SK-N-MC (cell line): ENCODE results near the gene MEOX1.
A peak's percentile ranks its signal among the peaks of the same experiment; 100 is the strongest.
"Not testable (repeated sequence)": the region's sequence is repeated elsewhere in the genome, so short reads cannot be mapped to it uniquely, and the experiment has no call there.

Experiments used
- DNase-seq: peaks from one replicate; pipeline ENCODE4 v3.0.0-alpha.2; 2011; ENCODE audit warnings: low read depth, low spot score
- H3K27ac ChIP-seq: fragments of 200-600 bp; sonication (generic); 2 replicates; pipeline ENCODE4 v1.5.1; 2016; ENCODE audit warnings: mixed run types
- H3K36me3 ChIP-seq: fragments of 200-600 bp; sonication (generic); 2 replicates; pipeline ENCODE4 v1.6.1; 2017; ENCODE audit warnings: antibody characterized with exemption, low read length, mixed read lengths; ENCODE audit not compliant: insufficient read depth
- H3K4me3 ChIP-seq: fragments of 200-600 bp; sonication (generic); 2 replicates; pipeline ENCODE4 v1.5.1; 2016
- H3K9ac ChIP-seq: fragments of 200-600 bp; sonication (generic); 2 replicates; pipeline ENCODE4 v1.8.0; 2017; ENCODE audit warnings: mixed run types, mixed read lengths; ENCODE audit not compliant: insufficient read length
- H3K9me3 ChIP-seq: fragments of 200-600 bp; sonication (generic); 2 replicates; pipeline ENCODE4 v1.6.1; 2017; ENCODE audit warnings: low read depth, mild to moderate bottlenecking, antibody characterized with exemption, low read length, moderate library complexity, mixed read lengths
- EZH2 ChIP-seq: fragments of 200-600 bp; sonication (generic); IDR thresholded peaks from one replicate; pipeline ENCODE4 v1.6.1; 2017; ENCODE audit warnings: antibody characterized with exemption
- FOXP2 ChIP-seq: optimal IDR thresholded peaks from 2 replicates; pipeline ENCODE3; 2011; ENCODE audit warnings: mild to moderate bottlenecking, moderate library complexity; ENCODE audit not compliant: insufficient read depth; ENCODE audit errors: extremely low read length, control extremely low read depth
- POLR2AphosphoS5 ChIP-seq: IDR thresholded peaks from 2 replicates; pipeline ENCODE4 v1.6.1; 2012; ENCODE audit warnings: mild to moderate bottlenecking, low read depth, low read length, borderline replicate concordance

The MEOX1 gene

DNA sequence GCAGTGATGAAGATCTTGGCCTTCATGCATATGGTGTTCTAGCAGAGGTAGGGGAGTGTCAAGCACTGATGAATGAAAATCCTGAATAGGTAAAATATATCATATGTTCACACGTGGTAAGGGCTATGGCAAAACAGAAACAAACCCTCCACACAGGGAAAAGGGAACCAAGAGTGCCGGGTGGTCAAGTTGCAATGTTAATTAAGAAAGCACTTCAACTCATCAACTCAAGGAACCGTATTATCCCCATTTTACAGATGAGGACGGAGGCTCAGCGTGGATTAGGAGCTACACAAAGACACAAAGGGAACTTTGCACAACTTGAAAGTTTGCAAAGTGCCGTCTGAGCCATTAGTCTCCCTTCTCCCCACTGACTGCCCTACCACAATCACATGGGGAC, 28.1 kb upstream of the MEOX1 start:
- Histone ChIP-seq H3K27ac (no peak overlapping the region), H3K9me3 (no peaks in the 10 kb centered on the region), H3K4me3 (no peak overlapping the region), H3K36me3 (no peaks in the 10 kb centered on the region), H3K9ac (no peak overlapping the region)
- no peak for DNase-seq
- TF ChIP-seq EZH2 (no peak), FOXP2 (no peak), POLR2AphosphoS5 (no peak)

DNA sequence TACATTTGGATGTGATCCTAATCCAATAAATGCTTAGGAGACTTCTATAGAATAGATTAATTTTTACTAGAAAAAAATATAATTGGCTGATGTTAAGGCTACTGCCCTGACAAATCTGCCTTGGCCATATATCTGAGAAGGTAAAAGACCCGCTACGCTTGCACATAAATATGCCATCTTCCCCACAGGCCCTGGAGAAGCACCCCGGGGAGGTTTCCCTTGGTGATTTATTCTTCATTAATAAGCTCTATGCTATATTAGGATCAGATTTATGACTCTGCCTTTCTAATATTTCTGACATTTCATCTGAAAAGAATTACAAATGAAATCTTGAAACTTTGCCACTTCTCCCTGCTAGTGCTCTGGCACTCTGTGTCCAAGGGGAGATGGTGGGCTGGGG, 27.4 kb upstream of the MEOX1 start:
- Histone ChIP-seq H3K9ac (peak overlapping the region; percentile 37), H3K9me3 (no peaks in the 10 kb centered on the region)
- TF ChIP-seq EZH2: no peak
- TF ChIP-seq FOXP2: no peak
- TF ChIP-seq POLR2AphosphoS5: no peak

DNA sequence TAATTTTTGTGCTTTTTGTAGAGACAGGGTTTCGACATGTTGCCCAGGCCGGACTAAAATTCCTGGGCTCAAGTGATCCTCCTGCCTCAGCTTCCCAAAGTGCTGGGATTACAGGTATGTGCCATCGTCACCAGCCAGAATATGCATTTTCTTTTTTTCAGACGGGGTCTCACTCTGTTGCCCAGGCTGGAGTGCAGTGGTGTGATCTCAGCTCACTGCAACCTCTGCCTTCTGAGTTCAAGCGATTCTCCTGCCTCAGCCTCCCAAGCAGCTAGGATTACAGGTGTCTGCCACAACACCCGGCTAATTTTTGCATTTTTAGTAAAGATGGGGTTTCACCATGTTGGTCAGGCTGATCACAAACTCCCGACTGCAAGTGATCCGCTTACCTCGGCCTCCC, 25.2 kb upstream of the MEOX1 start:
- not testable (repeated sequence) for DNase-seq, H3K27ac ChIP-seq, H3K4me3 ChIP-seq, H3K9ac ChIP-seq, H3K36me3 ChIP-seq, H3K9me3 ChIP-seq

More for the DNA sequence above, 27.4 kb upstream of the MEOX1 start:
- no peak overlapping the region for H3K27ac ChIP-seq
- DNase-seq: no peak
- H3K36me3 ChIP-seq: no peaks in the 10 kb centered on the region
- H3K4me3 ChIP-seq: no peak overlapping the region

DNA sequence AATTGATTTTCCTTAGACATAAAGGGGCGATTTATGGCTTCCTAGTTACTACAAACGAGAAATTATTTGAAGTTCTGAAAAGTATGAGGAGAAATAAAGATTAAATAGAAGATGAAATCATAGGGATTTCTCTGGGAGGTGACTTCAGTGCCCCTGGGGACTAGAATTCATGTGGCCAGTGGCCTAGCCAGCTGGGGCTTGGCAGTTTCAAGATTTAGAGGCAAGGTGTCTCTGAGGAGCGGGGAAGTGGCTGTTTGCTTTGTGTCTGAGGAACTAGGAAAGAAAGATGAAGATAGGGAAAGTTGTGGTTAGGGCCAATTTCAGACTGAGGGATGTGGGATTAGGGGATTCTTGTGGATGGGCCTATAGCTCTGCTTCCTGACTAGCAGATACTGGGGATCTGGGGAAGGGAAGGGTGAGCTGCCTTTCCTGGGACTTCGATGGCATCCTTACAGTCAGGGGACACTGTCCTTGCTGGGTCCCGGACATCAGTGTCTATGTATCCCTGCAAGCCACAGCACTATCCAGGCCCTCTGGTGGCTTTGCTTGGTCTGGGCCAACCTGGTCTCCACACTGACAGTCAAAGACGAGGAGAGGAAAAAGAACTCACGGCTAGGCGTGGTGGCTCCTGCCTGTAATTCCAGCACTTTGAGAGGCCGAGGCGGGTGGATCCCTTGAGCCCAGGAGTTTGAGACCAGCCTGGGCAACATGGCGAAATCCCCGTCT, 22.4 kb upstream of the MEOX1 start:
- Histone ChIP-seq H3K9me3 (no peaks in the 10 kb centered on the region), H3K4me3 (no peak overlapping the region), H3K27ac (no peak overlapping the region), H3K9ac (no peak overlapping the region), H3K36me3 (no peaks in the 10 kb centered on the region)
- no peak for DNase-seq
- TF ChIP-seq EZH2 (no peak), FOXP2 (no peak), POLR2AphosphoS5 (no peak)

DNA sequence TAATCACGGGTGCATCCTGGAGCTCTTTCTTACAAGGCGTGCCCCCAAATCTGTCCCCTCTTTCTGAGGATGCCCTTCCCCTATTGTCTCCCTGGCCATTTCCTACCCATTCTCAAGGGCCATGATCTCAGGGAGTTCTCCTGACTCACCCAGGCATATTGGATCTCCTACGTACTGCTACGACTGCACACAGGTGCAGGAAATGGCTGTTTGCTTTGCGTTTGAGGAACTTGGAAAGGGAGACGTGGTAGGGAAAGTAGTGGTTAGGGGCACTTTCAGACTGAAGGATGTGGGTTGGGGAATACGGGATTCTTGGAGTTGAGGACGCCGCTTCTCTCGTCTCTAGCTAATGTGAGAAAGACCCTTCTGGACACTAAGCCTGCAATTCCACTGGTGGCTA, 18.7 kb upstream of the MEOX1 start:
- Histone ChIP-seq H3K4me3 (no peak overlapping the region), H3K9ac (no peak overlapping the region), H3K36me3 (no peaks in the 10 kb centered on the region), H3K9me3 (no peaks in the 10 kb centered on the region), H3K27ac (no peak overlapping the region)
- no peak for TF ChIP-seq POLR2AphosphoS5
- no peak for TF ChIP-seq EZH2
- no peak for TF ChIP-seq FOXP2
- no peak for DNase-seq

DNA sequence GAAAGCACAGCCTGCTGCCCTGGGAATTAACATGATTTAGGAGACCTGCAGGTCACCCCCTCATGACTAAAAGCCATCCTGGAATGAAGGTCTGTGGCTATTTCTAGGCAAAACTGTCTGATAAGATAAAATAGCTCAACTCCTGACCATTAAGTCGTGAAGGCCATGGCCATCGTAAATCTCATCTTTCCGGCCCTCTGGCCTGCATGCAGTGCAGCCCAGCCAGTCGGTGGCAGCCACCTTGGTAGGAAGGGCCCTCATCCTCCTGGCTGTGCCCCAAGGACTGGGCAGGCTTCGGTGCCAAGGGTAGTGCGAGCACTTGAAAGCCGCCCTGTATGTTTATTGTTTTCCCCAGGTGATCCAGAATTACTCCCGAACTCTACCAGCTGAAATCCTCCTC, 18.2 kb upstream of the MEOX1 start:
- H3K9me3 ChIP-seq: no peaks in the 10 kb centered on the region
- no peaks in the 10 kb centered on the region for H3K36me3 ChIP-seq
- no peak for TF ChIP-seq POLR2AphosphoS5
- no peak for TF ChIP-seq FOXP2
- no peak for TF ChIP-seq EZH2
- no peak overlapping the region for H3K9ac ChIP-seq
- H3K27ac ChIP-seq: no peak overlapping the region
- H3K4me3 ChIP-seq: no peak overlapping the region
- DNase-seq: no peak

DNA sequence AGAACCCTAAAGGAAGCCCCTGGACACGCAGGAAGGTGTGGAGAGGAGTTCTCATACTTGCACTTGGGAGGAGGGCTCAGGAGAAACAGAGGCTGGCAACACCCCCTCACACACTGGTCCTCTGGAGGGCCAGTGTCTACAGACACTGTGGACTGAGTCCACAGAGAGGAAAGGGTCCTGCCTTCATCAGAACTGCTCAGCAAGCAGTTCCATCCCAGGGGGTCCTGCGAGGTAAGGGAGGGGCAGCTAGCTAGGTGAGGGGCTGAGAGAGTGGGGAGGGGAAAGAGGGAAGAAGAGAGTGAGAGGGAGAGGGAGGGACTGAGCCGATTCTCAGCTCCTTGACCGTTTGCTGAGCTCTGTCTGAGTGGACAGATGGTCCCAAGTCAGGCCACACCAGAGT, 17.7 kb upstream of the MEOX1 start:
- Histone ChIP-seq H3K36me3 (no peaks in the 10 kb centered on the region), H3K27ac (no peak overlapping the region), H3K4me3 (no peak overlapping the region), H3K9ac (no peak overlapping the region), H3K9me3 (no peaks in the 10 kb centered on the region)
- no peak for TF ChIP-seq POLR2AphosphoS5
- no peak for TF ChIP-seq EZH2
- TF ChIP-seq FOXP2: no peak
- no peak for DNase-seq

DNA sequence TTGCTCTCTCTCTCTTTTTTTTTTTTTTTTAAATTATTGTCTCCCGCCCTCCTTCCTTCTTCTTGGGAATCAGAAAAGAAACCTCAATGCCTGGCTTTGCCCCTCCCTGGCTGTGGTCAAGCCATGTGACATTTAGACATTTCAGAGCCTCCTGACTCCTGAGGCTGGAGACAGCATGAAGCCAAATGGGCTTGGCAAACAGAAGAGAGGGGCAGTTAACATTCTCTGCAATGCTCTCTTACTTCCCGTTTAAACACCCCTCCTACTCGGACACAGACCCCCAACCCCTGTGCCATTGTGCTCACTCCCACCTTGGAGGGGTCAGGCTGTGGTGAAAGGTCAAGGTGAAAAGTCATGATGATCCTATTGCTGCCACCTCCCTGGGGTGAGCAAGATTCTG, 14.7 kb upstream of the MEOX1 start:
- H3K36me3 ChIP-seq: no peaks in the 10 kb centered on the region
- no peak overlapping the region for H3K27ac ChIP-seq
- no peak overlapping the region for H3K4me3 ChIP-seq
- TF ChIP-seq FOXP2: no peak
- no peak for TF ChIP-seq EZH2
- TF ChIP-seq POLR2AphosphoS5: no peak
- no peaks in the 10 kb centered on the region for H3K9me3 ChIP-seq
- no peak for DNase-seq
- no peak overlapping the region for H3K9ac ChIP-seq

DNA sequence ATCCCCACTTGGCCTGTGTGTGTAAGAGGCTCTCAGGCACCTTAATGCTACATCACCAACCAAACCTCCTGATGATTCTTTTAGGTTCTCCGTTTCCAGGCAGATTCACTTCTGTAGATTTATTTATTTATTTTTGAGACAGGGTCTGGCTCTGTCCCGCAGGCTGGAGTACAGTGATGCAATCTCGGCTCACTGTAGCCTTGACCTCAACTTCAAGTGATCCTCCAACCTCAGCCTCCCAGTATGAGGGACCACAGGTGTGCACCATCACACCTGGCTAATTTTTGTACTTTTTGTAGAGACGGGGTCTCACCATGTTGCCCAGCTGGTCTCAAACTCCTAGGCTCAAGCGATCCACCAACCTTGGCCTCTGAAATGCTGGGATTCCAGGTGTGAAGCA, 12.7 kb upstream of the MEOX1 start:
- Histone ChIP-seq H3K9me3 (no peaks in the 10 kb centered on the region), H3K36me3 (no peaks in the 10 kb centered on the region), H3K27ac (no peak overlapping the region), H3K4me3 (no peak overlapping the region), H3K9ac (no peak overlapping the region)
- TF ChIP-seq FOXP2: no peak
- no peak for TF ChIP-seq EZH2
- no peak for TF ChIP-seq POLR2AphosphoS5
- DNase-seq: no peak
